ENCODE measurements around the gene CCDC59. TPM values are rescaled to one million over a fixed set of nuclear protein-coding genes. Genes with fewer than 3 reads are reported as not detected.

The CCDC59 gene, protein sequence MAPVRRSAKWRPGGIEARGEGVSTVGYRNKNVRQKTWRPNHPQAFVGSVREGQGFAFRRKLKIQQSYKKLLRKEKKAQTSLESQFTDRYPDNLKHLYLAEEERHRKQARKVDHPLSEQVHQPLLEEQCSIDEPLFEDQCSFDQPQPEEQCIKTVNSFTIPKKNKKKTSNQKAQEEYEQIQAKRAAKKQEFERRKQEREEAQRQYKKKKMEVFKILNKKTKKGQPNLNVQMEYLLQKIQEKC
- total RNA-seq = 10 to 100 TPM; 25.3 to 71.1 TPM

DNA sequence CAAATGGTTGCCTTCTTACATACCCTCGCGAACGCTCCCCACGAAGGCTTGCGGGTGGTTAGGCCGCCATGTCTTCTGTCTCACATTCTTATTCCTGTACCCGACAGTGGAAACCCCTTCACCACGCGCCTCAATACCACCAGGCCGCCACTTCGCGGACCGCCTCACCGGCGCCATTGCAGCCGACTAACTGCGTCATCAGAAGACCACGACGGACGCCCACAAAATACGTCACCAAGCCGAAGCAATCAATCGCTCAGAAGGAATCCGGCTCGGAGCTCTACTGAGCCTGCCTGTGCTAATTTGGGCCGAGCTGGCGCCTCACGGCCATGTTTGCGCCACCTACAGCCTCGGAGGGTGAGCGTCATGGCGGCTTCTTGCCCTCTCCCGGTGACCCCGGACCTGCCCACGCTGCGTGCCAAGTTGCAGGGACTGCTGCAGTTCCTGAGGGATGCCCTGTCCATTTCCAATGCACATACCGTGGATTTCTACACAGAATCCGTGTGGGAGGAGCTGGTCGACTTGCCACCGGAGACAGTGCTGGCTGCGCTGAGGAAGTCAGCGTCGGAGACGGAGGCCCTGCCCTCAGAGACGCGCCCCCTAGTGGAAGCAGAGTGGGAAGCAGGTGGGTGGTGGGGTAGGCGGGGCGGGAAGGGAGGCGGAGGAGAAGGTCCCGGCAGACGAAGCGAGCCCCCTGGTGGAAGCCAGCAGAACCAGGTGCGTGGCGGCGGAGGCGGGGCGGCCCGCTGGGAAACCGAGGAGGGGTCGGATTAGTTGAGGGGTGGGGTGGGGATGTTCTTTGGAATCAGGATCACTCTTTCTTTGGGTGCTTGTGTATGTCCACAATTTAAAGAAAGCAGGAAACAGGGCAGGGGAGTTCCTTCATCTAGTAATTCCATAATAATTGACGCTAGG lies at the start of gene CCDC59, which contains the start of gene METTL25:
CCDC59 (minus strand) TSS at position 188 of the 915 bp plus-strand sequence; CDS start at position 177, 11 bp downstream.
METTL25 (plus strand) TSS at position 330 of the 915 bp plus-strand sequence; CDS start at position 367, 37 bp downstream.
- Histone ChIP-seq H3K4me3 (peak within 1 kb of the TSS; percentile 93), H3K27ac (peak within 1 kb of the TSS; percentile 95 to 98), H3K36me3 (peaks cover 6% of the 10 kb centered on the region), H3K4me1 (ENCODE audit: control insufficient read depth in 1 of 2, low read depth in 2 of 2) (peaks cover 24 to 42% of the 10 kb centered on the region in 2 donors), H3K9me3 (no peaks in the 10 kb centered on the region), H3K27me3 (replicated peaks; ENCODE audit: insufficient read depth) (no peaks in the 10 kb centered on the region)
- peak; percentile 99 for ATAC-seq (ENCODE audit: insufficient number of reproducible peaks, low FRiP score, low read depth)
- DNase-seq (ENCODE audit: low spot score) = peak; percentile 90
- TF ChIP-seq, protein P1, sequence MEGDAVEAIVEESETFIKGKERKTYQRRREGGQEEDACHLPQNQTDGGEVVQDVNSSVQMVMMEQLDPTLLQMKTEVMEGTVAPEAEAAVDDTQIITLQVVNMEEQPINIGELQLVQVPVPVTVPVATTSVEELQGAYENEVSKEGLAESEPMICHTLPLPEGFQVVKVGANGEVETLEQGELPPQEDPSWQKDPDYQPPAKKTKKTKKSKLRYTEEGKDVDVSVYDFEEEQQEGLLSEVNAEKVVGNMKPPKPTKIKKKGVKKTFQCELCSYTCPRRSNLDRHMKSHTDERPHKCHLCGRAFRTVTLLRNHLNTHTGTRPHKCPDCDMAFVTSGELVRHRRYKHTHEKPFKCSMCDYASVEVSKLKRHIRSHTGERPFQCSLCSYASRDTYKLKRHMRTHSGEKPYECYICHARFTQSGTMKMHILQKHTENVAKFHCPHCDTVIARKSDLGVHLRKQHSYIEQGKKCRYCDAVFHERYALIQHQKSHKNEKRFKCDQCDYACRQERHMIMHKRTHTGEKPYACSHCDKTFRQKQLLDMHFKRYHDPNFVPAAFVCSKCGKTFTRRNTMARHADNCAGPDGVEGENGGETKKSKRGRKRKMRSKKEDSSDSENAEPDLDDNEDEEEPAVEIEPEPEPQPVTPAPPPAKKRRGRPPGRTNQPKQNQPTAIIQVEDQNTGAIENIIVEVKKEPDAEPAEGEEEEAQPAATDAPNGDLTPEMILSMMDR (IDR thresholded peaks at IDR 0.05) = peak; percentile 100

DNA sequence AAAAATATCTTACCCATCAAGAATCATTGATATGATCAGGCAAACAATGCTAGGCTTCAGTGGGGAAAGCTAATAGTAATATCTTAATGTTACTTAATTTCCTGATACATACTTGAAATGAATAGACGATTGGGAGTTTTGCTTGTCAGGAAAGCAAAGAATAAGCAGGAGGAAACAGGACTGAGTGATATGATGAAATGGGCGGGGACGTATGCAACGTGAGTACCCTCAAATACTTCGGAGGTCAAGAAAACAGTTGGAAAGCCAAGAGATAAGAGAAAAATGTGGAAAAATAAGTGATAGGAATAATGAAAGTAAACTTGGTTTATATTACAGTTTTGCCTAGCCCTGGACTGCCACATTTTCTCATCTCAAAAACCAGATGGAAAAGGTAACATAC lies 49.3 kb upstream of the CCDC59 start:
- peak overlapping the region; percentile 40 to 55 for H3K27ac ChIP-seq
- H3K27me3 ChIP-seq (replicated peaks; ENCODE audit: insufficient read depth) = no peaks in the 10 kb centered on the region
- ATAC-seq (ENCODE audit: insufficient number of reproducible peaks, low FRiP score, low read depth) = peak; percentile 19
- DNase-seq (ENCODE audit: low spot score) = no peak
- H3K9me3 ChIP-seq = no peaks in the 10 kb centered on the region
- TF ChIP-seq, protein P1 (IDR thresholded peaks at IDR 0.05) = no peak
- no peaks in the 10 kb centered on the region for H3K36me3 ChIP-seq
- H3K4me3 ChIP-seq = peak overlapping the region; percentile 49
- peaks cover 0 to 25% of the 10 kb centered on the region in 2 donors for H3K4me1 ChIP-seq (ENCODE audit: control insufficient read depth in 1 of 2, low read depth in 2 of 2)

DNA sequence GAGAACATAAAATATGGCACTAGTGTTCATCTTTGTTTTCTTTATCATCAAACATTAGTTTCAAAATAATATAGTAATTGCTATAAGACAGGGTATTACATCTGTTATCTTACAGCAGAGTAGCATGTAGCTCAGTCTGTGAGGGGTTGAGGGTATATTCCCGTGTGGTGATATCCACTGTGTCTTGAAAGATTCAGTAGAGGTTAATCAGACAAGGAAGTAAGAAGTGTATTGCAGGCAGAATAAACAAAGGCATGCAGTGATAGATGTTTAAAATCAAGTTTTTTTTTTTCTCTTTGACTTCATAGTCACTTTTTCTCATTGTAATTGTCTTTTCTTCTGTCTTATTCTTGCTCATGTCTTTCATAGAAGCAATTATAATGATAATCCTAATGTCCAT lies 48.5 kb upstream of the CCDC59 start:
- Histone ChIP-seq H3K9me3 (no peaks in the 10 kb centered on the region), H3K4me3 (no peak overlapping the region), H3K27ac (peak overlapping the region in 1 of 2 donors; percentile 40), H3K36me3 (no peaks in the 10 kb centered on the region), H3K4me1 (ENCODE audit: control insufficient read depth in 1 of 2, low read depth in 2 of 2) (peaks cover 0 to 25% of the 10 kb centered on the region in 2 donors), H3K27me3 (replicated peaks; ENCODE audit: insufficient read depth) (no peaks in the 10 kb centered on the region)
- DNase-seq (ENCODE audit: low spot score) (no peak), ATAC-seq (ENCODE audit: insufficient number of reproducible peaks, low FRiP score, low read depth) (no peak)
- TF ChIP-seq, protein P1 (IDR thresholded peaks at IDR 0.05) = no peak

DNA sequence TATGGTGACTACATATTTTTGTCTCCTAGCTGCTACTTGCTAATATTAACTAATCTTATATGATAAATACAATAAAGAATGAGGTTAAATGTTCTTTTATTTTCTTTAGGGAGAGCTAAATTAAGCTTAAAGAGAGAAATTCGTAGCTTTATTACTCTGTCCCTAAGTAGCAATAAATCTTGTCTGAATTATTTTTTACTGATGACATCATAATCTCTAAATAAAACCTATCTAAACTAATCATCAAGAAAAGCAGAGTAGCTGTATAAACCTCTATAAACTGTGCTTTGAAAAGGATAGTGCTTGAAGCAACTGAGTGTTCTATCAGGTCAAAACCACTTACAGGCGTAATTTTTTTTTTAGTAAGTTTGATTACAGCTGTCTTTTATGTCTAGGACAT lies 42.6 kb upstream of the CCDC59 start:
- H3K27me3 ChIP-seq (replicated peaks; ENCODE audit: insufficient read depth) = no peaks in the 10 kb centered on the region
- no peak for DNase-seq (ENCODE audit: low spot score)
- TF ChIP-seq, protein P1 (IDR thresholded peaks at IDR 0.05) = no peak
- H3K4me1 ChIP-seq (ENCODE audit: control insufficient read depth in 1 of 2, low read depth in 2 of 2) = no peaks in the 10 kb centered on the region
- H3K36me3 ChIP-seq = no peaks in the 10 kb centered on the region
- H3K27ac ChIP-seq = no peak overlapping the region
- no peak overlapping the region for H3K4me3 ChIP-seq
- H3K9me3 ChIP-seq = no peaks in the 10 kb centered on the region
- no peak for ATAC-seq (ENCODE audit: insufficient number of reproducible peaks, low FRiP score, low read depth)

DNA sequence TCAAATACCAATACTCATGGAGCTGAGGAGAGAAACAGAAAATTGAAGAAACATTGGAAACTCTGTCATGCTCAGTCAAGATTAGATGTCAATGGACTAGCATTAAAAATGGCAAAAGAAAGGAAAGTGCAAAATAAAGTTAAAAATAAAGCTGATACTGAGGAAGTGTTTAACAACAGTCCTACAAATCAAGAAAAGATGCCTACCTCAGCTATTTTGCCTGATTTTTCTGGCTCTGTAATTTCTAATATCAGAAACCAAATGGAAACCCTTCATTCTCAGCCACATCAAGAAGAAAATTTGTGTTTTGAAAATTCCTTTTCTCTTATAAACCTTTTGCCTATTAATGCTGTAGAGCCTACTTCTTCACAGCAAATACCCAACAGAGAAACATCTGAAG lies 40.7 kb upstream of the CCDC59 start:
- Histone ChIP-seq H3K9me3 (no peaks in the 10 kb centered on the region), H3K27ac (no peak overlapping the region), H3K27me3 (replicated peaks; ENCODE audit: insufficient read depth) (no peaks in the 10 kb centered on the region), H3K36me3 (peaks cover 11% of the 10 kb centered on the region), H3K4me3 (no peak overlapping the region), H3K4me1 (ENCODE audit: control insufficient read depth in 1 of 2, low read depth in 2 of 2) (no peaks in the 10 kb centered on the region)
- ATAC-seq (ENCODE audit: insufficient number of reproducible peaks, low FRiP score, low read depth) (no peak), DNase-seq (ENCODE audit: low spot score) (no peak)
- TF ChIP-seq, protein P1 (IDR thresholded peaks at IDR 0.05) = no peak

Measured in thoracic aorta (tissue), 2 donors.